Measurements from ENCODE around the gene PCNX3. TPM values are rescaled to one million over a fixed set of nuclear protein-coding genes. Genes with fewer than 3 reads are reported as not detected.

PCNX3 gene
- total and polyA plus RNA-seq, 2 of the 13 experiments (the other 11 are each of a cell fraction or from before 2014, with no cell fraction given): 16.2 to 23.0 TPM

GRCh38 chr11:65653229-65654225 is 38.0 kb downstream of the PCNX3 start (continued):
- TF ChIP-seq, protein P1, sequence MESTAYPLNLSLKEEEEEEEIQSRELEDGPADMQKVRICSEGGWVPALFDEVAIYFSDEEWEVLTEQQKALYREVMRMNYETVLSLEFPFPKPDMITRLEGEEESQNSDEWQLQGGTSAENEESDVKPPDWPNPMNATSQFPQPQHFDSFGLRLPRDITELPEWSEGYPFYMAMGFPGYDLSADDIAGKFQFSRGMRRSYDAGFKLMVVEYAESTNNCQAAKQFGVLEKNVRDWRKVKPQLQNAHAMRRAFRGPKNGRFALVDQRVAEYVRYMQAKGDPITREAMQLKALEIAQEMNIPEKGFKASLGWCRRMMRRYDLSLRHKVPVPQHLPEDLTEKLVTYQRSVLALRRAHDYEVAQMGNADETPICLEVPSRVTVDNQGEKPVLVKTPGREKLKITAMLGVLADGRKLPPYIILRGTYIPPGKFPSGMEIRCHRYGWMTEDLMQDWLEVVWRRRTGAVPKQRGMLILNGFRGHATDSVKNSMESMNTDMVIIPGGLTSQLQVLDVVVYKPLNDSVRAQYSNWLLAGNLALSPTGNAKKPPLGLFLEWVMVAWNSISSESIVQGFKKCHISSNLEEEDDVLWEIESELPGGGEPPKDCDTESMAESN (CRISPR knock-in tag; conservative IDR thresholded peaks at IDR 0.05): peak; percentile 92
- TF ChIP-seq ZEB1 (IDR thresholded peaks at IDR 0.05; ENCODE audit: insufficient replicate concordance, low read depth): peak; percentile 43
- TF ChIP-seq MAFF (IDR thresholded peaks at IDR 0.05; ENCODE audit: low read depth, low read length): no peak
- TF ChIP-seq ZNF251 (CRISPR knock-in tag; IDR thresholded peaks at IDR 0.05): no peak
- TF ChIP-seq U2AF1 (optimal IDR thresholded peaks at IDR 0.05; ENCODE audit: low read depth, low read length): no peak
- TF ChIP-seq ZNF30 (CRISPR knock-in tag; IDR thresholded peaks at IDR 0.05): no peak
- peak; percentile 20 for TF ChIP-seq ZFX (CRISPR knock-in tag; IDR thresholded peaks at IDR 0.05; ENCODE audit: low read depth)
- no peak for TF ChIP-seq ZNF230 (CRISPR knock-in tag; IDR thresholded peaks at IDR 0.05)
- TF ChIP-seq, protein P2, sequence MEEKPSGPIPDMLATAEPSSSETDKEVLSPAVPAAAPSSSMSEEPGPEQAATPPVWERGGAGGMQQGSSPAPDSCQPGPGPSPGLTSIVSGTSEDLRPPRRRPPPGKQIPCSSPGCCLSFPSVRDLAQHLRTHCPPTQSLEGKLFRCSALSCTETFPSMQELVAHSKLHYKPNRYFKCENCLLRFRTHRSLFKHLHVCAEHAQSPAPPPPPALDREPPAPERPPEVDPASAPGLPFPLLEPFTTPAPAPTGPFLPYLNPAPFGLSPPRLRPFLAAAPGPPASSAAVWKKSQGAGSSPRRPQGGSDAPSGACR (CRISPR knock-in tag; IDR thresholded peaks at IDR 0.05): no peak
- 0 out of 2 replicates have a peak, but pooled peaks have one; percentile 19 for TF ChIP-seq ESRRA (CRISPR knock-in tag; IDR thresholded peaks at IDR 0.05; ENCODE audit: low read depth)
- TF ChIP-seq, protein P3, sequence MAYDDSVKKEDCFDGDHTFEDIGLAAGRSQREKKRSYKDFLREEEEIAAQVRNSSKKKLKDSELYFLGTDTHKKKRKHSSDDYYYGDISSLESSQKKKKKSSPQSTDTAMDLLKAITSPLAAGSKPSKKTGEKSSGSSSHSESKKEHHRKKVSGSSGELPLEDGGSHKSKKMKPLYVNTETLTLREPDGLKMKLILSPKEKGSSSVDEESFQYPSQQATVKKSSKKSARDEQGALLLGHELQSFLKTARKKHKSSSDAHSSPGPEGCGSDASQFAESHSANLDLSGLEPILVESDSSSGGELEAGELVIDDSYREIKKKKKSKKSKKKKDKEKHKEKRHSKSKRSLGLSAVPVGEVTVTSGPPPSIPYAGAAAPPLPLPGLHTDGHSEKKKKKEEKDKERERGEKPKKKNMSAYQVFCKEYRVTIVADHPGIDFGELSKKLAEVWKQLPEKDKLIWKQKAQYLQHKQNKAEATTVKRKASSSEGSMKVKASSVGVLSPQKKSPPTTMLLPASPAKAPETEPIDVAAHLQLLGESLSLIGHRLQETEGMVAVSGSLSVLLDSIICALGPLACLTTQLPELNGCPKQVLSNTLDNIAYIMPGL (CRISPR knock-in tag; IDR thresholded peaks at IDR 0.05; ENCODE audit: borderline replicate concordance in 1 of 2, low read depth in 1 of 2): peak in 1 of 2 experiments; percentile 65; a peak in 1 of 4 replicates
- TF ChIP-seq ATM (IDR thresholded peaks at IDR 0.05; ENCODE audit: borderline replicate concordance): no peak
- peak; percentile 5; the same call in 1 of the 2 replicates for TF ChIP-seq ARID2 (CRISPR knock-in tag; IDR thresholded peaks at IDR 0.05; ENCODE audit: borderline replicate concordance)
- TF ChIP-seq PITX1 (CRISPR knock-in tag; IDR thresholded peaks at IDR 0.05): peak; percentile 17; the same call in 1 of the 2 replicates
- TF ChIP-seq TBP (CRISPR knock-in tag; IDR thresholded peaks at IDR 0.05): 0 out of 2 replicates have a peak, but pooled peaks have one; percentile 0
- 0 out of 2 replicates have a peak, but pooled peaks have one; percentile 1 for TF ChIP-seq PCBP1 (IDR thresholded peaks at IDR 0.05; ENCODE audit: borderline replicate concordance, low read depth, low read length)
- no peak for TF ChIP-seq CAMTA2 (CRISPR knock-in tag; IDR thresholded peaks at IDR 0.05; ENCODE audit: borderline replicate concordance)
- no peak for TF ChIP-seq HNF4G (IDR thresholded peaks at IDR 0.05; ENCODE audit: borderline replicate concordance, low read depth, low read length)
- TF ChIP-seq HNF4G (CRISPR knock-in tag; IDR thresholded peaks at IDR 0.05; ENCODE audit: borderline replicate concordance, low read depth): 0 out of 2 replicates have a peak, but pooled peaks have one; percentile 40
- TF ChIP-seq ZNF512 (CRISPR knock-in tag; IDR thresholded peaks at IDR 0.05): no peak
- TF ChIP-seq TBL1XR1 (IDR thresholded peaks at IDR 0.05; ENCODE audit: borderline replicate concordance, low read length, partially characterized antibody): no peak
